GM10847 (cell line): ENCODE measurements around the gene PAPSS2.

ENCODE experiments used
- POLR2A ChIP-seq: IDR thresholded peaks from 2 replicates; pipeline ENCODE4 v1.6.1; 2011; ENCODE audit not compliant: insufficient read length; ENCODE audit errors: extremely low read depth

Gene PAPSS2

GRCh38 chr10:87659571-87660483 lies at the start of gene PAPSS2:
PAPSS2 (plus strand) TSS chr10:87659878; CDS start chr10:87659982, 104 bp downstream.
- TF ChIP-seq POLR2A = no peak

- TF ChIP-seq POLR2A = no peak
Observed at GRCh38 chr10:87612115-87612514, 47.6 kb upstream of the PAPSS2 start.

GRCh38 chr10:87613751-87614150 lies 45.9 kb upstream of the PAPSS2 start:
- TF ChIP-seq POLR2A = no peak

- TF ChIP-seq POLR2A = no peak
Observed at GRCh38 chr10:87615856-87616255, 43.8 kb upstream of the PAPSS2 start.

- TF ChIP-seq POLR2A = no peak
Observed at GRCh38 chr10:87617503-87617902, 42.2 kb upstream of the PAPSS2 start.

- TF ChIP-seq POLR2A = no peak
Observed at GRCh38 chr10:87618566-87619423, 40.9 kb upstream of the PAPSS2 start.

GRCh38 chr10:87619705-87620104 lies 40.0 kb upstream of the PAPSS2 start:
- no peak for TF ChIP-seq POLR2A

GRCh38 chr10:87622314-87623004 lies 37.2 kb upstream of the PAPSS2 start:
- TF ChIP-seq POLR2A = no peak

GRCh38 chr10:87623191-87623590 lies 36.5 kb upstream of the PAPSS2 start:
- TF ChIP-seq POLR2A = no peak

- TF ChIP-seq POLR2A = no peak
Observed at GRCh38 chr10:87625661-87626060, 34.0 kb upstream of the PAPSS2 start.

- TF ChIP-seq POLR2A = no peak
Observed at GRCh38 chr10:87626422-87626892, 33.2 kb upstream of the PAPSS2 start.

- TF ChIP-seq POLR2A = no peak
Observed at GRCh38 chr10:87630171-87630570, 29.5 kb upstream of the PAPSS2 start.

GRCh38 chr10:87632454-87632853 lies 27.2 kb upstream of the PAPSS2 start:
- TF ChIP-seq POLR2A = no peak

- TF ChIP-seq POLR2A = no peak
Observed at GRCh38 chr10:87634311-87634710, 25.4 kb upstream of the PAPSS2 start.
